SK-N-MC (cell line): ENCODE measurements around the gene RAB40B.

Experiments used
- EZH2 ChIP-seq: fragments of 200-600 bp; sonication (generic); IDR thresholded peaks from one replicate; pipeline ENCODE4 v1.6.1; 2017; ENCODE audit warnings: antibody characterized with exemption
- FOXP2 ChIP-seq: optimal IDR thresholded peaks from 2 replicates; pipeline ENCODE3; 2011; ENCODE audit warnings: mild to moderate bottlenecking, moderate library complexity; ENCODE audit not compliant: insufficient read depth; ENCODE audit errors: extremely low read length, control extremely low read depth
- POLR2AphosphoS5 ChIP-seq: IDR thresholded peaks from 2 replicates; pipeline ENCODE4 v1.6.1; 2012; ENCODE audit warnings: mild to moderate bottlenecking, low read depth, low read length, borderline replicate concordance

DNA sequence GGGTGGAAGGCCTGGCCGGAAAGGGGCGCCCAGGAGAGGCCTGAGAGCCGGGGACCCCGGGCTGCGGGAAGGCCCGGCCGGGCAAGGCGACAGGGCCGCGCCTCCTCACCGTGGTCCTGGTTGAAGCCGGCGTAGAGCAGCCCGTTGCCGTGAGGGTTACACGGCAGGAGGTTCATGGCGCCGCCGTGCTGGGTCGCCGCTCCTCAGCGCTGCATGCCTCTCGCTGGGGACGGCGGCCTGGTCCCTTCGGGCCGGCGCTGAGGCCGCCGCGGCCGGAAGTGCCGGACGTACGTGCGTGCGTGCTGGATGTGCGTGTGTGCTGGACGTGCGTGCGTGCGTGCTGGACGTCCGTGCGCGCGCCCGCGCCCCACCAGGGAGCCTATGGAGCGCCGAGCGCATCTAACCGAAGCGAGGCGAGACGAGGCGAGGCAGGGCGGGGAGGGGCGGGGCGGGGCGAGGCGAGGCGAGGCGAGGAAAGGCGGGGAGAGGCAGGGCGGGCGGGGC is 50.3 kb downstream of the RAB40B start, which contains the start of gene WDR45B:
- TF ChIP-seq EZH2 = no peak
- TF ChIP-seq FOXP2 = no peak
- peak; percentile 84 for TF ChIP-seq POLR2AphosphoS5
